ENCODE data around the gene CDC42.

Gene CDC42

GRCh38 chr1:22129501-22130117, 77.1 kb downstream of the CDC42 start:
- DNase-seq (no peak), ATAC-seq (no peak)
- Mint-ChIP-seq H3K4me1 (no peaks in the 10 kb centered on the region), H3K27ac (no peak overlapping the region), H3K4me3 (no peak overlapping the region), H3K9me3 (no peaks in the 10 kb centered on the region), H3K27me3 (peaks cover 1% of the 10 kb centered on the region), H3K36me3 (ENCODE audit: low read depth) (no peaks in the 10 kb centered on the region)

DNA sequence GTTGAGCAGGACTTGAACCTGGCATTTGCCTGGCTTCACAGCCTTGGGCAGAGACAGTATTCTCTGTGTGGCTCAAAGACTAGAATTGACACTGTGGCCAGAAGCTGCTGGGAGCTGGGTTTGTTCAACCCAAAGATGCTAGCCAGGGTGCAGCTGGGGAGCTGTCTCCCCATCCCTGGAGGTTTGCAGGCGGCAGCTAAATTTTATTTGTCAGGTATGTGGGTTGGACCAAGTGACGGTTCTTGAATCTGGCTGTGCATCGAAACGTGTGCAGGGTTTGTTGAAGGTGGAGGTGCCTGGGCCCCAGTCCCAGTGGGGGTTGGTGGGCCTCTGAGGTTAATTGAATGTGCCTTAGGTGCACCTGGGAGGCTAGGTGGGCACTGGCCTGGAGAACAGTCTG, 78.6 kb downstream of the CDC42 start:
- no peak for ATAC-seq
- Mint-ChIP-seq H3K27ac (no peak overlapping the region), H3K27me3 (peaks cover 1% of the 10 kb centered on the region)

DNA sequence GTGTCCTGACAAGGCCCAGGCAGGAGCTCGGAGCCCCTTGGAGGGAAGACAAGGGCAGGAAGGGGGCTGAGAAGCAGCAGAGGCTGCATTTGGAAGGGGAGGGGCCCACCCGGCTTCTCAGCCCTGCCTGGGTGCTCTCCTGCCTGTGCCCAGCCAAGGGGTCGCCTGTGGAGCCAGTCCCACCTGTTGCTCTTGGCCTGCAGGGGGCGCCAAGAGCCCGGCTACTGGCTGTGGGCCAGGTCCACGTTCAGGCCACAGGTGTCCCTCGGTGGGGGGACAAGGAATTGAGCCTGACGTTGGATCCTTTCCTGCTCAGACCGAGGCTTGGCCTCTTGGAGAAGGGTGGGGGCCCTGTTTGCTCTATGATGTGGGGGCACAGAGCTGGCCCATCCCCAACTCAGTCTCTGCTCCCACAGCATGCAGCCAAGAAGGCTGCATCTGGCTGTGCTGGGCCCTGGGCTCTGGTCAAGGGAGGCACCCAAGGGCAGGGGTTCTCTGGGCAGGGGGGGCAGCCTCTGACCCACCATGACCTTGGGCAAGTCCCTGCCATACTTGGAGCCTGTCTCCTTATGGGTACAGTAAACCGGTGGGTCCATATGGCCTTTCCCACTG, 79.5 kb downstream of the CDC42 start:
- Mint-ChIP-seq H3K36me3 (ENCODE audit: low read depth) (no peaks in the 10 kb centered on the region), H3K4me3 (no peak overlapping the region), H3K27ac (no peak overlapping the region), H3K9me3 (no peaks in the 10 kb centered on the region), H3K27me3 (peaks cover 1% of the 10 kb centered on the region), H3K4me1 (no peaks in the 10 kb centered on the region)
- ATAC-seq (peak; percentile 51), DNase-seq (peak; percentile 69)

More for the DNA sequence above, 78.6 kb downstream of the CDC42 start:
- no peaks in the 10 kb centered on the region for H3K9me3 Mint-ChIP-seq
- H3K4me1 Mint-ChIP-seq = no peaks in the 10 kb centered on the region
- H3K4me3 Mint-ChIP-seq = no peak overlapping the region
- H3K36me3 Mint-ChIP-seq (ENCODE audit: low read depth) = no peaks in the 10 kb centered on the region
- DNase-seq = no peak

- ATAC-seq = no peak
- no peak overlapping the region for H3K27ac Mint-ChIP-seq
- H3K4me1 Mint-ChIP-seq = no peaks in the 10 kb centered on the region
- peaks cover 1% of the 10 kb centered on the region for H3K27me3 Mint-ChIP-seq
- H3K36me3 Mint-ChIP-seq (ENCODE audit: low read depth) = no peaks in the 10 kb centered on the region
- H3K4me3 Mint-ChIP-seq = no peak overlapping the region
- no peak for DNase-seq
- H3K9me3 Mint-ChIP-seq = no peaks in the 10 kb centered on the region
Measured at GRCh38 chr1:22132517-22133235, 80.2 kb downstream of the CDC42 start.

GRCh38 chr1:22133247-22133930, 80.9 kb downstream of the CDC42 start:
- DNase-seq (no peak), ATAC-seq (no peak)
- Mint-ChIP-seq H3K4me1 (no peaks in the 10 kb centered on the region), H3K4me3 (no peak overlapping the region), H3K36me3 (ENCODE audit: low read depth) (no peaks in the 10 kb centered on the region), H3K27me3 (peaks cover 1% of the 10 kb centered on the region), H3K9me3 (no peaks in the 10 kb centered on the region), H3K27ac (no peak overlapping the region)

DNA sequence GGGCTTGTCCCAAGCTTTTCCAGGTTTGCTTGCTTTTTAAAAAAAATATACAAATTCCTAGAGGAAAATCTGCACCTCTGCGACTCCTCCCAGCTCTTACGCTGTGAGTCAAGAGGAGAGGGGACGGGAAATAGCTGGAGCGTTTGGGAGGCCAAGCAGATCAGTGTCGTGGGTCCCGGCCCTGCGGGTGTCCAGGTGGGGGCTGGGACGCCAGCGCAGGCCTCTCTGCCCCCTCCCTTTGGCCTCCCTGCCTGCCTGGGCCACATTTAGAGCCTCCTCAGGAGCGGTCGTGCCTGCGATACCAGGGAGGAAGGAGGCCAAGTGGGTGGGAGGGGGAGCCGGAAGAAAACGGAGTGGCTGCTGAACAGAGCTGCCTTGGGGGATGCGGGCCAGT, 81.4 kb downstream of the CDC42 start:
- no peak for DNase-seq
- Mint-ChIP-seq H3K4me3 (no peak overlapping the region), H3K27me3 (peaks cover 1% of the 10 kb centered on the region), H3K4me1 (no peaks in the 10 kb centered on the region), H3K36me3 (ENCODE audit: low read depth) (no peaks in the 10 kb centered on the region), H3K27ac (no peak overlapping the region), H3K9me3 (no peaks in the 10 kb centered on the region)
- ATAC-seq = no peak

DNA sequence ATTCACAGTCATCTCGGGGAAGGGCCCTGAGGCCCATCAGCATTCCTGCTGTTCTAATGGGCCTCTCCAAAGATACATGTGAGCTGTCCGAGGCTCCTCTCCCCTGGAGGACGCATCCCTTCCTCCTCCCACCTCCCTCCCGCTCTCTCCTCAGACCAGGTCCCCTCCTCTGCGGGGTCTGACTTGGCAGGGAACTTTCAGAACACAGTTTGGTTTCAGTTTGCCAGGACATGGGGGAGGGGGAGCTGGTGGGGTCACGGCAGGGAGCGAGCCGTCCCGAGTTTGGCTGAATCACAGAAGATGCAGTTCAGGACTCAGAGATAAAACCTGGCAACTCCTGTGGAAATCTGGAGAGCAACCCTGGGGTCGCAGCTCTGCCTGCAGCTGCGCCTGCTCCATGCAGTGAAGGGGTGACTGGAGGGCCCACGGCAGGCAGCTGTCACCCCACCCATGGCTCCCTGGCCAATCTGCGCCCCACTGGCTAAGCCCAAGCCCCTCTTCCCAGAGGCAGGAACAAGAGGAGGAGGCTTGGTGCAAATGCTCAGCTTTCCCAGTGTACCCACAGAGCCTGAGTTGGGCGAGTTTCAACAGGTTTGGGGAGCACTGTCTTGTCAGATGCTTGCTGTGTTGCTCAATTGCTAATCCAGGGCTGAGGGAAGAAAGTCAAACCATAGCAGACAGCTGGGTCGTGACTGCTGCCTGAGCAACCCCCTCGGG, 84.7 kb downstream of the CDC42 start:
- H3K4me3 Mint-ChIP-seq = no peak overlapping the region
- DNase-seq (no peak), ATAC-seq (no peak)
- no peaks in the 10 kb centered on the region for H3K9me3 Mint-ChIP-seq
- no peak overlapping the region for H3K27ac Mint-ChIP-seq
- no peaks in the 10 kb centered on the region for H3K36me3 Mint-ChIP-seq (ENCODE audit: low read depth)
- H3K4me1 Mint-ChIP-seq = no peaks in the 10 kb centered on the region
- peaks cover 24% of the 10 kb centered on the region for H3K27me3 Mint-ChIP-seq

DNA sequence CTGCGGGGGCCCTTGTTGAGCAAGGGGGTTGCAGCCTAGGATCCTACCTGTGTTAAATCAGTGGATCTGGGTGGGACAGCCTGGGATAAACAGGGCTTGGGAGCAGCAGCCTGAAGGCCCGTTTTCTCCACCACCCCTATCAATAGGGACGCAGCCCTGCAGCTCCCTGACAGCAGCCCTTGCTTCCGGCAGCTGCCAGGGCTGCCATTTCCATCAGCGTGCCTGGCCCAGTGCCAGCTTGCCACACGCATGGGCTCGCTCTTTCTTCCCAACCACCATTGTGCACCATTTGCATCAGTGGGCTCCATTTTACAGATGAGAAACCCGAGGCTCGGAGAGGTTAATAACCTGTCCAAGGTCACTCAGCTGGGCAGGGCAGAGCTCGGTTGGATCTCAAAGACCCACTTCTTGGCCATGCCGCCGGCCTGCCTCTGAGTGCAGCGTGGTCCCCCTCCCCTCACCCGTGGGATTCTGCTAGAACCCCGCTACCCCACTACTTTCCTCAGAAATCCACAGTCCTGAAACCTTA, 86.6 kb downstream of the CDC42 start:
- no peaks in the 10 kb centered on the region for H3K36me3 Mint-ChIP-seq (ENCODE audit: low read depth)
- ATAC-seq (no peak), DNase-seq (no peak)
- no peak overlapping the region for H3K27ac Mint-ChIP-seq
- H3K4me3 Mint-ChIP-seq = no peak overlapping the region
- H3K4me1 Mint-ChIP-seq = peaks cover 6% of the 10 kb centered on the region
- no peaks in the 10 kb centered on the region for H3K9me3 Mint-ChIP-seq
- H3K27me3 Mint-ChIP-seq = peaks cover 29% of the 10 kb centered on the region

DNA sequence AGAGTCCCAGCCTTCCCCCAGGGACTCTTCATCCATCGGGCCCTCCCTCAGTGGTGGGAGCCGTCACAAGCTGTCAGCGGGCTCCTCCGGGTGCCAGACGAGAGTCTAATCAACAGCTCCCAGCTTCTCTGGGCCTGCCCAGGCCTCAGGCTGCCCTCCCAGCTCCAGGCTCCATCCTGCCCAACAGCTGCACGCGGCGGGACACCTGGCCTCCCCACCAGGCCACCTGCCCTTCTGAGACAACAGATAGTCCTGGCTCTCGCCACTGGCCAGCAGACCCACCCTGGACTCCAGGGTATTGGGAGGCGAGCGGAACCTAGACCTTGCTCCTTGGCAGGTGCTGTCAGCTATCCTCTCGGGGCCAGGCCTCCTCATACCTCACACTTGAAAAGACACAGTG, 87.3 kb downstream of the CDC42 start:
- H3K27ac Mint-ChIP-seq = no peak overlapping the region
- peaks cover 6% of the 10 kb centered on the region for H3K4me1 Mint-ChIP-seq
- DNase-seq = no peak
- no peaks in the 10 kb centered on the region for H3K36me3 Mint-ChIP-seq (ENCODE audit: low read depth)
- no peak overlapping the region for H3K4me3 Mint-ChIP-seq
- peaks cover 36% of the 10 kb centered on the region for H3K27me3 Mint-ChIP-seq
- ATAC-seq = no peak
- no peaks in the 10 kb centered on the region for H3K9me3 Mint-ChIP-seq
